Large intestine (tissue), 3 donors: ENCODE measurements around the gene CCDC30. TPM values are rescaled to one million over a fixed set of nuclear protein-coding genes. Genes with fewer than 3 reads are reported as not detected.

ENCODE experiments used
- DNase-seq, 2 donors: peaks; one replicate each; pipeline versions ENCODE4 v3.0.0 to v3.0.0-alpha.2; 2013
- H3K27ac ChIP-seq: one replicate; pipeline ENCODE4 v1.5.1; 2013; ENCODE audit warnings: low read length
- H3K27me3 ChIP-seq: 2 replicates; pipeline ENCODE4 v1.6.1; 2013; ENCODE audit warnings: low read length; ENCODE audit not compliant: control insufficient read depth, insufficient read depth
- H3K36me3 ChIP-seq: 2 replicates; pipeline ENCODE4 v1.6.1; 2013; ENCODE audit warnings: low read length; ENCODE audit not compliant: control insufficient read depth, insufficient read depth
- H3K4me1 ChIP-seq: one replicate; pipeline ENCODE4 v1.6.1; 2013; ENCODE audit warnings: low read length; ENCODE audit not compliant: control insufficient read depth, insufficient read depth
- H3K4me3 ChIP-seq: one replicate; pipeline ENCODE4 v1.5.1; 2013; ENCODE audit warnings: low read length
- H3K9me3 ChIP-seq: one replicate; pipeline ENCODE4 v1.6.1; 2013; ENCODE audit warnings: mild to moderate bottlenecking, low read depth, low read length, moderate library complexity; ENCODE audit not compliant: control insufficient read depth
- WGBS: methylation state at CpG from one replicate; pipeline ENCODE4 v1.1.5; 2013; ENCODE audit warnings: low lambda C conversion rate; ENCODE audit not compliant: insufficient coverage; 5-methylcytosine and 5-hydroxymethylcytosine counted together
- polyA plus RNA-seq: library from polyadenylated mRNA; unstranded; fragments of 120-200 nt; gene quantifications from one replicate; pipeline ENCODE4 v1.2.1, GENCODE V29; 2013

The CCDC30 gene
- polyA plus RNA-seq, 1 donor: 5.0 TPM

DNA sequence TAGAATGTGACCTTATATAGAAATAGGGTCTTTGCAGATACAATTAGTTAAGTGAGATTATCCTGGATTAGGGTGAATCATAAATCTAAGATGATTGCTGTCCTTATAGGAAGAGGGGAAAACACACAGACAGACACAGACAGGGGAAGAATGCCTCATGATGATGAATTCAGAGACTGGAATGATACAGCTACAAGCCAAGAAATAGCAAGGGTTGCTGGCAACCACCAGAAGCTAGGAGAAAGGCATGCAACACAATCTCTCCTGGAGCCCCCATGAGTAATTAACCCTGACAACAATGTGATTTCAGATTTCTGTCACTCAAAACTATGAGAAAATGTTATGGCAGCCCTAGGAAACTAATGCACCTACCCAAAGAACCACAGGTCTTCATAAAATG, 176.0 kb downstream of the CCDC30 start:
- DNase-seq: no peak
- Histone ChIP-seq H3K4me3 (no peak overlapping the region), H3K36me3 (no peaks in the 10 kb centered on the region), H3K27me3 (no peaks in the 10 kb centered on the region), H3K4me1 (no peaks in the 10 kb centered on the region), H3K27ac (no peak overlapping the region), H3K9me3 (no peaks in the 10 kb centered on the region)

- WGBS: 100% methylated on average over 1 of the region's 2 CpGs
- no peak for DNase-seq
- no peaks in the 10 kb centered on the region for H3K27me3 ChIP-seq
- H3K27ac ChIP-seq: no peak overlapping the region
- no peaks in the 10 kb centered on the region for H3K9me3 ChIP-seq
- H3K4me3 ChIP-seq: no peak overlapping the region
- no peaks in the 10 kb centered on the region for H3K4me1 ChIP-seq
- H3K36me3 ChIP-seq: no peaks in the 10 kb centered on the region
These were observed 183.0 kb downstream of the CCDC30 start for GRCh38 chr1:42646056-42646455.

GRCh38 chr1:42657201-42657600, 194.1 kb downstream of the CCDC30 start:
- H3K27ac ChIP-seq: peak overlapping the region; percentile 80
- peak in 1 of 2 donors; percentile 9 for DNase-seq
- H3K4me1 ChIP-seq: peaks cover 3% of the 10 kb centered on the region
- peaks cover 8% of the 10 kb centered on the region for H3K36me3 ChIP-seq
- H3K27me3 ChIP-seq: no peaks in the 10 kb centered on the region
- no peaks in the 10 kb centered on the region for H3K9me3 ChIP-seq
- H3K4me3 ChIP-seq: no peak overlapping the region
- 40% methylated on average over 1 of the region's 5 CpGs for WGBS

DNA sequence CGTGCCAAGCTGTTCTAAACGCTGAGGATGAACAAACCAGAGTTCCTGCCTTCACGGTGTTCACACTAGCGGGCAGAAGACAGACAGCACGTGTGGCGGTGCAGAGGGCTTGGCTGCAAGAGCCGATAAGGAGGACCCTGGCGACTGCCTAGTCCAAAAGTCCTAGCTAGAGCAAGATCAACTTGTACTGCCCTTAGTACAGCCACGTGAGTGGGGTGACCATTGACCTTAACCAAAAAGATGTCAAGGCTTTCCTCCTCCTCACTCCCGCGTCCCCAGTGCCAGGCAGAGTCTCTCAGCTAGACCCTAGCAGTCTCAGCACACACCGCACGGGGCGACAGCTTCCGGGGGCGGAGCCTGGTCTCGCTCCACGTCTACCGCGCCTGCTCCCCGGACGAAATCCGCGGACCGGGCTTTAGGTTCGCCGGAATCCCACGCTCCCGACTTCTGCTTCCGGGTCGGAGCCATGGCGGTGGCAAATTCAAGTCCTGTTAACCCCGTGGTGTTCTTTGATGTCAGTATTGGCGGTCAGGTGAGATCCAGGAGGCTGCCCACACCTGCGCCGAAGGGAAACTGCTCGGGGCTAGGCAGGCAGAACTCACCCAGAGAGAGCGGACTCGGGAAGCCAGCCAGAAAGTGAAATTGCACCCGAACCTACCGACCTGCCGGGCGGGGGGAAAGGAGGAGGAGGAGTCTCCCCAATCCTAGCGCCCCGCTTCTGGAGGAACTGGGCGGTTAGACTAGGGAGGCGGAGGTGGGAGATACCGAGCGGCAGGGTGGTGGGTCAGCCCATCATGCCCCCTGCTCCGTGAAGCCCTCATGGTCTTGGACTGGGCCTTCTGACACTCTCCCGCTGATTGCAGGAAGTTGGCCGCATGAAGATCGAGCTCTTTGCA, 195.1 kb downstream of the CCDC30 start, which contains the start of gene PPIH:
Gene PPIH, plus strand, starts transcription at position 443 of the 896 bp plus-strand sequence. Its CDS starts 24 bp downstream, at position 467.
- DNase-seq: peak; percentile 94 to 97
- H3K9me3 ChIP-seq: no peaks in the 10 kb centered on the region
- H3K36me3 ChIP-seq: peaks cover 8% of the 10 kb centered on the region
- peak within 1 kb of the TSS; percentile 92 for H3K4me3 ChIP-seq
- H3K27me3 ChIP-seq: no peaks in the 10 kb centered on the region
- no CpG with 5 or more reads among the region's 53 CpGs for WGBS
- peaks cover 3% of the 10 kb centered on the region for H3K4me1 ChIP-seq
- peak within 1 kb of the TSS; percentile 80 for H3K27ac ChIP-seq

DNA sequence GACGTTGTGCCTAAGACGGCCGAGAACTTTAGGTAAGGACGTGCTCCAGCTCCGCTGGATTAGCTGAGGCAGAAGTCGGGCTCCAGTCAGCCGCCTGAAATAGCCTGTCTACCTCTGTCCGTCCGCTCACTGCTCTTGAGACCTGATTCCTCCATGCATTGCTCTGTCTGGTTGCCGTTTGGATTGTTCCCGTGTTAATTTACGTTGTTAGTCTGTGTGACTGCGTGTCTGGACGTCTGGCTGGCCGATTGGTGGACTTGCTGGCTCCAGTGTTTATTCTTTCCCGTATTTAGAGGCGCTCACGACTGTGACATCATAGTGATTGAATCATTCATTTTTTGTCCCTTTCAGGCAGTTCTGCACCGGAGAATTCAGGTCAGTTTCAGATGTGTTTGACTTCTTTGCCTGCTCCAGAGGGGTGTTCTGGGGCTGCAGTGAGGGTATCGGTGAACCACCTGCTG, 195.8 kb downstream of the CCDC30 start:
- WGBS: 0% methylated on average over 1 of the region's 20 CpGs
- no peaks in the 10 kb centered on the region for H3K9me3 ChIP-seq
- H3K27ac ChIP-seq: peak overlapping the region; percentile 80
- DNase-seq: no peak
- H3K4me1 ChIP-seq: peaks cover 3% of the 10 kb centered on the region
- H3K36me3 ChIP-seq: peaks cover 15% of the 10 kb centered on the region
- peak overlapping the region; percentile 92 for H3K4me3 ChIP-seq
- H3K27me3 ChIP-seq: no peaks in the 10 kb centered on the region

- no peak for DNase-seq
- no peak overlapping the region for H3K27ac ChIP-seq
- WGBS: 100% methylated on average over 2 of the region's 3 CpGs
- H3K4me3 ChIP-seq: no peak overlapping the region
- H3K27me3 ChIP-seq: no peaks in the 10 kb centered on the region
- H3K4me1 ChIP-seq: peaks cover 3% of the 10 kb centered on the region
- H3K36me3 ChIP-seq: peaks cover 35% of the 10 kb centered on the region
- no peaks in the 10 kb centered on the region for H3K9me3 ChIP-seq
These were observed 197.9 kb downstream of the CCDC30 start for GRCh38 chr1:42660907-42661500.

DNA sequence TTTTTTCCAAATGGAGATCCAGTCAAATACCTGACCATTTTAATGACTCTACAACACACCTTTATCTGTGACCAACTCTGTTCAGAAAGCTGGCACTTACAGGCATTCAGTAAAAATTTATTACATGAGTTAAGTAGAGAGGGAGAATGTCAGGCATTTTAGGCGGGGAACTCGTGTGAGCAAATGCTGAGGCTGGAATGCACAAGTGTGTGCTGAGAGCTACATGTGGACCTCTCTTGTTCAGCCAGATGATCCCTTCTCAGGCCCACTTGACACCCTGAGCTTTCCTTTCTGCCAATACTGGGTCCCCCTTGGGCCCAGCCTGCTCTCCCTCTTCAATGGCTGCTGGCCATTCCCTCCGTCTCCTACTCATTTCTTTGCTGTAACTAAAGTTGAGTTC, 206.8 kb downstream of the CCDC30 start:
- no peak overlapping the region for H3K27ac ChIP-seq
- H3K4me1 ChIP-seq: no peaks in the 10 kb centered on the region
- WGBS: no CpG with 5 or more reads among the region's 3 CpGs
- no peaks in the 10 kb centered on the region for H3K9me3 ChIP-seq
- H3K4me3 ChIP-seq: no peak overlapping the region
- DNase-seq: no peak
- H3K36me3 ChIP-seq: peaks cover 55% of the 10 kb centered on the region
- no peaks in the 10 kb centered on the region for H3K27me3 ChIP-seq

DNA sequence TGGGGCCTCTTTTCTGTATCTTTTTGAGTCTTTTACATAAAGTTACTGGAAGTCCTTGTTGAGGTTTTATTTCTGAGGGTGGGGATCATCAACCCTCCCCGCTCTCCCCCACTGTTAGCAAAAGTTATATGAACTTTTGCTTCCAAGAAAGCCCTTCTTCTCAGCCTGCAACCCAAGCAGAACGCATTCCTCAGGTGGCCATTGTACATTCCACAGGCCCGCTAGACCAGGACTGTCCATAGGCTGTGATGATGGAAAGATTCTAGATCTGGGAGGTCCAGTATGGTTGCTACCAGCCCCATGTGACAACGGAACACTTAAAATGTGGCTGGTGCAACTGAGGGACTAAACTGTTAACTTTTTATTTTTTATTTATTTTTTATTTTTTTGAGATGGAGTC, 207.3 kb downstream of the CCDC30 start:
- no peaks in the 10 kb centered on the region for H3K4me1 ChIP-seq
- DNase-seq: no peak
- H3K27me3 ChIP-seq: no peaks in the 10 kb centered on the region
- H3K4me3 ChIP-seq: no peak overlapping the region
- H3K27ac ChIP-seq: no peak overlapping the region
- peaks cover 55% of the 10 kb centered on the region for H3K36me3 ChIP-seq
- no peaks in the 10 kb centered on the region for H3K9me3 ChIP-seq
- WGBS: 100% methylated on average over 1 of the region's 4 CpGs

- H3K27ac ChIP-seq: no peak overlapping the region
These were observed 211.1 kb downstream of the CCDC30 start for GRCh38 chr1:42674214-42674613.

GRCh38 chr1:42674682-42675081, 211.6 kb downstream of the CCDC30 start:
- no peaks in the 10 kb centered on the region for H3K27me3 ChIP-seq
- H3K9me3 ChIP-seq: no peaks in the 10 kb centered on the region
- no peak overlapping the region for H3K4me3 ChIP-seq
- H3K27ac ChIP-seq: no peak overlapping the region
- peaks cover 37% of the 10 kb centered on the region for H3K36me3 ChIP-seq
- DNase-seq: no peak
- H3K4me1 ChIP-seq: no peaks in the 10 kb centered on the region
- no CpG with 5 or more reads among the region's 1 CpG for WGBS

More at GRCh38 chr1:42674214-42674613, 211.1 kb downstream of the CCDC30 start:
- Histone ChIP-seq H3K4me3 (no peak overlapping the region), H3K4me1 (no peaks in the 10 kb centered on the region), H3K36me3 (peaks cover 37% of the 10 kb centered on the region), H3K27me3 (no peaks in the 10 kb centered on the region), H3K9me3 (no peaks in the 10 kb centered on the region)
- no peak for DNase-seq
